Measurements from ENCODE around the gene EPHA4. TPM values are rescaled to one million over a fixed set of nuclear protein-coding genes. Genes with fewer than 3 reads are reported as not detected.
"Not testable (repeated sequence)": the region's sequence is repeated elsewhere in the genome, so short reads cannot be mapped to it uniquely, and the experiment has no call there.

EPHA4 gene
- total and polyA plus RNA-seq, 8 donors, result 0.56 to 28.1 (median 5.8) TPM; not detected in 1

GRCh38 chr2:221514305-221515040, 57.6 kb downstream of the EPHA4 start:
- intact Hi-C loops (cut with DNase I; ENCODE audit: low total_unique reads), result no loop called here
- Histone ChIP-seq H3K4me1 (peaks cover 24 to 34% (median 28%) of the 10 kb centered on the region in 4 donors), H3K9me3 (no peaks in the 10 kb centered on the region), H3K4me3 (no peak overlapping the region), H3K27me3 (no peaks in the 10 kb centered on the region), H3K27ac (peak overlapping the region in 1 of 5 donors; percentile 2), H3K36me3 (no peaks in the 10 kb centered on the region)
- WGBS, 5 donors, result 51 to 72% (median 59%) methylated on average over 5 of the region's 5 CpGs
- DNase-seq, result no peak
- TF ChIP-seq EP300 (IDR thresholded peaks at IDR 0.05) (no peak), POLR2A (IDR thresholded peaks at IDR 0.05) (no peak), CTCF (IDR thresholded peaks at IDR 0.05) (no peak), POLR2AphosphoS5 (IDR thresholded peaks at IDR 0.05) (no peak)

- H3K4me1 ChIP-seq, result peaks cover 11 to 22% (median 15%) of the 10 kb centered on the region in 4 donors
- intact Hi-C loops (cut with DNase I; ENCODE audit: low total_unique reads), result no loop called here
- TF ChIP-seq CTCF (IDR thresholded peaks at IDR 0.05), result no peak
- no peak for TF ChIP-seq POLR2A (IDR thresholded peaks at IDR 0.05)
- no peak for TF ChIP-seq EP300 (IDR thresholded peaks at IDR 0.05)
- TF ChIP-seq POLR2AphosphoS5 (IDR thresholded peaks at IDR 0.05), result no peak
- H3K27ac ChIP-seq, result no peak overlapping the region
- DNase-seq, result no peak
- no peaks in the 10 kb centered on the region for H3K36me3 ChIP-seq
- no peaks in the 10 kb centered on the region for H3K9me3 ChIP-seq
- WGBS, 5 donors, result 69 to 77% (median 75%) methylated on average over 5 of the region's 5 CpGs
- no peak overlapping the region for H3K4me3 ChIP-seq
- no peaks in the 10 kb centered on the region for H3K27me3 ChIP-seq
Measured at GRCh38 chr2:221513232-221513631, 58.9 kb downstream of the EPHA4 start.

GRCh38 chr2:221511325-221511724, 60.8 kb downstream of the EPHA4 start:
- intact Hi-C loops (cut with DNase I; ENCODE audit: low total_unique reads); H3K27me3 ChIP-seq; H3K36me3 ChIP-seq; DNase-seq; H3K9me3 ChIP-seq; H3K4me3 ChIP-seq; H3K27ac ChIP-seq; H3K4me1 ChIP-seq: not testable (repeated sequence)
- WGBS, 5 donors, result 62 to 85% (median 82%) methylated on average over 5 of the region's 5 CpGs

GRCh38 chr2:221506469-221506868, 65.6 kb downstream of the EPHA4 start:
- Histone ChIP-seq H3K27me3 (no peaks in the 10 kb centered on the region), H3K4me1 (peaks cover 0 to 11% (median 6%) of the 10 kb centered on the region in 4 donors), H3K36me3 (no peaks in the 10 kb centered on the region), H3K27ac (no peak overlapping the region), H3K9me3 (no peaks in the 10 kb centered on the region), H3K4me3 (no peak overlapping the region)
- intact Hi-C loops (cut with DNase I; ENCODE audit: low total_unique reads), result no loop called here
- 92 to 97% (median 96%) methylated on average over 2 of the region's 2 CpGs for WGBS, 5 donors
- TF ChIP-seq CTCF (IDR thresholded peaks at IDR 0.05), result no peak
- TF ChIP-seq POLR2A (IDR thresholded peaks at IDR 0.05), result no peak
- TF ChIP-seq EP300 (IDR thresholded peaks at IDR 0.05), result no peak
- no peak for TF ChIP-seq POLR2AphosphoS5 (IDR thresholded peaks at IDR 0.05)
- no peak for DNase-seq

GRCh38 chr2:221505605-221506004, 66.5 kb downstream of the EPHA4 start:
- intact Hi-C loops (cut with DNase I; ENCODE audit: low total_unique reads), result no loop called here
- WGBS, 5 donors, result 93 to 98% (median 96%) methylated on average over 4 of the region's 4 CpGs

More at GRCh38 chr2:221505605-221506004, 66.5 kb downstream of the EPHA4 start:
- no peaks in the 10 kb centered on the region for H3K27me3 ChIP-seq
- no peaks in the 10 kb centered on the region for H3K9me3 ChIP-seq
- peaks cover 0 to 20% (median 14%) of the 10 kb centered on the region in 4 donors for H3K4me1 ChIP-seq
- no peaks in the 10 kb centered on the region for H3K36me3 ChIP-seq
- no peak overlapping the region for H3K27ac ChIP-seq
- no peak for DNase-seq
- TF ChIP-seq POLR2A (IDR thresholded peaks at IDR 0.05) (no peak), CTCF (IDR thresholded peaks at IDR 0.05) (no peak)
- H3K4me3 ChIP-seq, result no peak overlapping the region

All from stomach (tissue), 9 donors.